IPS DF 6.9 (cell line): ENCODE results near the gene SLC16A11.

ENCODE experiments used
- DNase-seq: peaks from one replicate; pipeline ENCODE4 v3.0.0-alpha.2; 2013; ENCODE audit warnings: low read depth, low spot score
- H3K27ac ChIP-seq: one replicate; pipeline ENCODE4 v1.5.1; 2013; ENCODE audit warnings: low read length, control low read depth
- H3K27me3 ChIP-seq: 2 replicates; pipeline ENCODE4 v1.6.1; 2013; ENCODE audit warnings: mild to moderate bottlenecking, low read length; ENCODE audit not compliant: control insufficient read depth, insufficient read depth
- H3K36me3 ChIP-seq: 2 replicates; pipeline ENCODE4 v1.6.1; 2013; ENCODE audit warnings: low read length; ENCODE audit not compliant: control insufficient read depth, insufficient read depth
- H3K4me1 ChIP-seq: 2 replicates; pipeline ENCODE4 v1.6.1; 2013; ENCODE audit warnings: low read length; ENCODE audit not compliant: control insufficient read depth, insufficient read depth
- H3K4me3 ChIP-seq: 2 replicates; pipeline ENCODE4 v1.5.1; 2013; ENCODE audit warnings: mild to moderate bottlenecking, low read length
- H3K9me3 ChIP-seq: 2 replicates; pipeline ENCODE4 v1.6.1; 2013; ENCODE audit warnings: low read length, inconsistent platforms; ENCODE audit not compliant: control insufficient read depth, insufficient read depth
- WGBS: extraction: QIAGEN DNeasy Blood & Tissue Kit; methylation state at CpG from one replicate; pipeline ENCODE4 v1.1.7; 2013; ENCODE audit warnings: mixed read lengths, missing lambda C conversion rate; ENCODE audit not compliant: insufficient read length, insufficient coverage; 5-methylcytosine and 5-hydroxymethylcytosine counted together

Gene SLC16A11

DNA sequence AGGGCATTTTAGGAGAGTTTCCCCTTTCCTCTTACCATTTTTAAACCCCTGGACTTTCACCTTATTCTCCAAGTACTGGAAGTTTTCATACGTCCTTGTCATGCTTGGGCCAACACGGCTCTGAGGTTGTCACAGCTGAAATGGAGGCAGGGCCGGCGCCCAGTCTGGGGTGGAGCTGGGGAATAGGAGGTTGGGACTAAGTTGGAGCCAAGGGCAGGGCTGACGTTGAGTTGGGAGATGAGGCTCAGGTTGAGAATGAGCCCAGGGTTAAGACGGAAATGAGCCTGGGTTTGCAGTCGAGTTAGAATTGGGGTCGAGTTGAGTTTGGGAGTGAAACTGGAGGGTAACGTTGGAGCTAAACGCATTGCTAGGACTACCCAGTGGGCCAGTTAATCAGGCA lies 34.8 kb upstream of the SLC16A11 start:
- Histone ChIP-seq H3K36me3 (no peaks in the 10 kb centered on the region), H3K27me3 (no peaks in the 10 kb centered on the region), H3K27ac (no peak overlapping the region), H3K4me1 (no peaks in the 10 kb centered on the region), H3K4me3 (no peak overlapping the region), H3K9me3 (no peaks in the 10 kb centered on the region)
- DNase-seq = no peak
- WGBS = 100% methylated on average over 4 of the region's 10 CpGs

DNA sequence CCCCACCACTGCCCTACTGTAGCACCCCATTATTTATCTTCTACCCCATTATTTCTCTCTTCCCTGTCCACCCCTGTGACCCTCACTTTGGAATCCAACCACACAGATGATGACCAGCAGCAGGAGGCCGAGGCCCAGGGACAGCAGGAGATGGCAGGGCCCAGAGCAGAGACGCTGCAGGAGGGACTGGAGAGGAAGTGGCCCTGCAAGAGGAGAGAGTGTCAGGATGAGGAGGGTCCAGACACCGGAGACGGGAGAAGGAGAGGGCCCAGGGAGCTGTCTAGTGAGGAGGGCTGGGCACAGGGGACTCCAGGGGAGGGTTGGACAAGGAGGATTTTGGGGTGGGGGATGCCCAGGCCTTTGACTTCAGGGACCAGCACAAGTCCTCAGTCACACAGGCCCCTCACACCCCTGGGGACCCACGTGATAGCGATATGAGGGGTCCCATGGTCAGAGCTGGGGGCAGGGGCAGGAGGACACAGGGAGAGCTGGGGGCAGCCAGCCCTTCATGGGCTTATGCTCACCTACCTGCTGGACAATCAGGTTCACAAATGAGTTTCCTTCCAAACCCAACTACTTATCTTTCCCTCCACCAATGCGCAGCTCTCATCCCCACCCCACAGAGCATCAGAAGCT lies 34.1 kb upstream of the SLC16A11 start:
- Histone ChIP-seq H3K36me3 (no peaks in the 10 kb centered on the region), H3K27me3 (no peaks in the 10 kb centered on the region), H3K27ac (no peak overlapping the region), H3K9me3 (no peaks in the 10 kb centered on the region), H3K4me1 (no peaks in the 10 kb centered on the region), H3K4me3 (no peak overlapping the region)
- WGBS = no CpG with 5 or more reads among the region's 7 CpGs
- DNase-seq = no peak

DNA sequence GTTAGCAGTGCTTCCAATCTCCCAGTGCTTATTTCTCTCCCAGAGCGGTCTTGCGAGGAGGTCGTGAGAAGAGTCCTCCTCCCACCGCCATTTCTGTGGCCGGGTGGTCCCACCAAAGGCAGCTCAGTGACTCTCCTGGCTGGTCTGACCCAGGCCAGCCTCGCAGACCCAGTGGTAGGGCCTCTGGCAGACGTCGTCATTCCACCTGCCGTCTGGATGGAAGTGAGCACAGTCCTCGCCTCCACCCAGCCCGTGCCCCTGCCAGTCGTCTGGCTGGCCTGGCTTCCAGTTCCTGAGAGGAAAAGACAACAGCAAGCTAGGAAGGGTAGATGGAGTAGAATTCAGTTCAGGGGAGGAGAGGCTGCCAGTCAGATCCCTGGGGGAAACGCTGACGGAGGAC lies 31.0 kb upstream of the SLC16A11 start:
- Histone ChIP-seq H3K9me3 (no peaks in the 10 kb centered on the region), H3K27me3 (no peaks in the 10 kb centered on the region), H3K36me3 (no peaks in the 10 kb centered on the region), H3K4me1 (no peaks in the 10 kb centered on the region), H3K27ac (no peak overlapping the region), H3K4me3 (no peak overlapping the region)
- WGBS = no CpG with 5 or more reads among the region's 14 CpGs
- DNase-seq = no peak

DNA sequence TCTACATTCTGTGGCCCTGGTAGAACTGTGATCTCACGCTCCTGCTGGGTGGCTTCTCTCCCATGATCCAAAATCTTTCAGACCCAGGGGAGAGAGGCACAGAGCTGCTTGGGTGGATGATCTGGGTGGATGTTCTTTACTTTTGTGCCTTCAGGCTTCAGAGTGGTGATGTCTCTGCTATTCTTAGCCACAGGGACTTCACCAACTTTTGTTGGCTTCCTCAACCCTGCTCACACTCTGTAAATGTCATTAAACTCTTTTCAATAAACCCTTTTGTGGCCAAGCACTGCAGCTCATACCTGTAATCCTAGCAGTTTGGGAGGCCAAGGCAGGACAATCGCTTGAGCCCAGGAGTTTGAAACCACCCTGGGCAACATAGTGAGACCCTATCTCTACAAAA lies 28.5 kb upstream of the SLC16A11 start:
- H3K27me3 ChIP-seq = no peaks in the 10 kb centered on the region
- H3K4me3 ChIP-seq = no peak overlapping the region
- no peak overlapping the region for H3K27ac ChIP-seq
- H3K9me3 ChIP-seq = no peaks in the 10 kb centered on the region
- no peak for DNase-seq
- H3K36me3 ChIP-seq = no peaks in the 10 kb centered on the region
- WGBS = no CpG with 5 or more reads among the region's 2 CpGs
- no peaks in the 10 kb centered on the region for H3K4me1 ChIP-seq

DNA sequence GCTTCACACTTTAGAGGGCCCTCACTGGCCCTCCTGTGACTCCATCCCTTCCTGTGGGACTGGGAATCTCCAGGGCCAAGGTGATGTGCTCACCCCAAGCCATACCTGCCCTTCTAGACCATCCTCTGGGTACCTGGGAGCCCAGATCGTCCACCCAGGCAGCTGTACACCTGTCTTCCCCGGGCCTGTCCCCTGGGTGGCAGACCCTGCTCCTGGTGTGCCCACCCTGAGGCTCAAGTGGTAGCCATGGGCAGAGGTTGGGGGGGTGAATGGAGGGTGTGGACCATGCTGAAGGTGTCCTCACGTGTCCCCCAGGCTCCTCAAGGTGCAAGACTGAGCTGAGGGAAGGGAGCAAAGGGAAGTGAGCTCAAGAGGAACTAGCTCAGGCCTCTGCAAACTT lies 26.8 kb upstream of the SLC16A11 start:
- Histone ChIP-seq H3K9me3 (no peaks in the 10 kb centered on the region), H3K36me3 (no peaks in the 10 kb centered on the region), H3K27me3 (no peaks in the 10 kb centered on the region), H3K27ac (no peak overlapping the region), H3K4me3 (no peak overlapping the region), H3K4me1 (no peaks in the 10 kb centered on the region)
- no peak for DNase-seq
- WGBS = no CpG with 5 or more reads among the region's 3 CpGs

DNA sequence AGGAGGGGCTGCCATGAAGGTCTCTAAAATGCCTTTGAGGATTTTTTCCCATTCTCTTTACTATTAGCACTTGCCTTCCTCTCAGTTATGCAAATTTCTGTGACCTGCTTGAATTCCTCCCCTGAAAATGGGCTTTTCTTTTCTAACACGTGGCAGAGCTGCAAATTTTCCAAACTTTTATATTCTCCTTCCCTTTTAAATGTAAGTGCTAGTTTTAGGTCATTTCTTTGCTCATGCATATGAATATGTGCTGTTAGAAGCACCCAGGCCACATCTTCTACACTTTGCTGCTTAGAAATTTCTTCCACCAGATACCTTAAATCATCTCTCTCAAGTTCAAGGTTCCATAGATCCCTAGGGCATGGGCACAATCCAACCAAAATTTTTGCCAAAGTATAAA lies 24.4 kb upstream of the SLC16A11 start:
- Histone ChIP-seq H3K36me3 (no peaks in the 10 kb centered on the region), H3K9me3 (no peaks in the 10 kb centered on the region), H3K4me3 (no peak overlapping the region), H3K27ac (no peak overlapping the region), H3K4me1 (no peaks in the 10 kb centered on the region), H3K27me3 (no peaks in the 10 kb centered on the region)
- no peak for DNase-seq
- WGBS = no CpG with 5 or more reads among the region's 1 CpG

DNA sequence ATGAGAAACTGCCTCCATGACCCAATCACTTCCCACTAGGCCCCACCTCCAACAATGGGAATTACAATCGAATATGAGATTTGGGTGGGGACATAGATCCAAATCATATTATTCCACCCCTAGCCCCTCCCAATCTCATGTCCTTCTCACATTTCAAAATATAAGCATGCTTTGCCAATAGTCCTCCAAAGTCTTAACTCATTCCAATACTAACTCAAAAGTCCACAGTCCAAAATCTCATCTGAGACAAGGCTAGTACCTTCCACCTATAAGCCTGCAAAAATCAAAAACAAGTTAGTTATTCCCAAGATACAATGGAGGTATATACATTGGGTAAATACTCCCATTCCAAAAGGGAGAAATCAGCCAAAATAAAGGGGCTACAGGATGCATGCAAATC lies 23.3 kb upstream of the SLC16A11 start:
- Histone ChIP-seq H3K4me3 (no peak overlapping the region), H3K4me1 (no peaks in the 10 kb centered on the region), H3K9me3 (no peaks in the 10 kb centered on the region), H3K27ac (no peak overlapping the region), H3K36me3 (no peaks in the 10 kb centered on the region), H3K27me3 (no peaks in the 10 kb centered on the region)
- WGBS = no CpG with 5 or more reads among the region's 1 CpG
- no peak for DNase-seq

DNA sequence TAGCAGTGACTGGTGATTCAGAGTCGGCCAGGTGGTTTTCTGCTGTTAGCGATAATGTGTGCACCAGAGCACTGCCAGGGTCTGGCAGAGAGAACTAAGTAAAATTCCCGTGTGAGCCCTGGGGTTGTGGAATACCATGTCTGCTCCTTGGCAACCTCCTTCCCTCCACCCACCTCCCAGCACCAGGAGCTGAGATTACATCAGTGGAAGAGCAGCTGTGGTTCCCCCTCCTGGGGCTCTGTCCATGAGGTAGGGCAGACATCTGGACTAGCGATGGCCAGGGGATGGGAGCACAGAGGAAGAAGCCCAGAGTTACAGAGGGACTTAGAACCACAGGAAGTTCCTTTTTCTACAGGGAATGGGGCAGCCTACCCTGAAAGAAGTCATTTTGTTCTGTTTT lies 20.4 kb upstream of the SLC16A11 start:
- no peaks in the 10 kb centered on the region for H3K36me3 ChIP-seq
- no CpG with 5 or more reads among the region's 4 CpGs for WGBS
- no peaks in the 10 kb centered on the region for H3K9me3 ChIP-seq
- H3K4me1 ChIP-seq = no peaks in the 10 kb centered on the region
- H3K4me3 ChIP-seq = no peak overlapping the region
- no peaks in the 10 kb centered on the region for H3K27me3 ChIP-seq
- H3K27ac ChIP-seq = no peak overlapping the region
- DNase-seq = no peak

DNA sequence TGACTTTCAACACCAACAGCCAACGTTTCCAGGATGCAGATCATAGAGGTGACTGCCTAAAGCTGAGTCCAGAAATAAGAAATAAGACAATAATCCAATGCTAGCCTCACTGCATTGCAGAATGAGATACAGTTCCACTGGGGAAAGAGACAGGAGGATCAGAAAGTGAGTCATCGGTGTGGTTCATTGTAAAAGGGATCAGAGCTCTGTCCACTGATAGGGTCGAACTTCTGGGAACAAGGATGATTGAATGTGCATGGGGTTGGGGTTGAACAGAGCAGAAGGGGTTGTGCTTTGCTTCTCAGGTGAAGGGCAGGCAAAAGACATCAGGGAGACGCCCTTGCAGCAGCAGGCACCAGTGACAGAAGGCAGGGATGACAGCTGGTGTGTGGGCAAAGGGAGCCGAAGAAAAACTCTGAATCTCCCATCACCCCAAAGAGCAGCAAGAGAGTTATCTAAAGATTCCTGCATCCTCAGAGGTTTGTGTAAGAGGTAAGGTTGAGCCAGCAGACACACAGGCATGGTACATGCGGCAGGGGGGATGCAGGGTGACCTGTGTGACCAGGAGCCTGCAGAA lies 19.7 kb upstream of the SLC16A11 start:
- Histone ChIP-seq H3K27me3 (no peaks in the 10 kb centered on the region), H3K9me3 (no peaks in the 10 kb centered on the region), H3K4me1 (no peaks in the 10 kb centered on the region), H3K27ac (no peak overlapping the region), H3K36me3 (no peaks in the 10 kb centered on the region), H3K4me3 (no peak overlapping the region)
- DNase-seq = no peak
- no CpG with 5 or more reads among the region's 6 CpGs for WGBS

DNA sequence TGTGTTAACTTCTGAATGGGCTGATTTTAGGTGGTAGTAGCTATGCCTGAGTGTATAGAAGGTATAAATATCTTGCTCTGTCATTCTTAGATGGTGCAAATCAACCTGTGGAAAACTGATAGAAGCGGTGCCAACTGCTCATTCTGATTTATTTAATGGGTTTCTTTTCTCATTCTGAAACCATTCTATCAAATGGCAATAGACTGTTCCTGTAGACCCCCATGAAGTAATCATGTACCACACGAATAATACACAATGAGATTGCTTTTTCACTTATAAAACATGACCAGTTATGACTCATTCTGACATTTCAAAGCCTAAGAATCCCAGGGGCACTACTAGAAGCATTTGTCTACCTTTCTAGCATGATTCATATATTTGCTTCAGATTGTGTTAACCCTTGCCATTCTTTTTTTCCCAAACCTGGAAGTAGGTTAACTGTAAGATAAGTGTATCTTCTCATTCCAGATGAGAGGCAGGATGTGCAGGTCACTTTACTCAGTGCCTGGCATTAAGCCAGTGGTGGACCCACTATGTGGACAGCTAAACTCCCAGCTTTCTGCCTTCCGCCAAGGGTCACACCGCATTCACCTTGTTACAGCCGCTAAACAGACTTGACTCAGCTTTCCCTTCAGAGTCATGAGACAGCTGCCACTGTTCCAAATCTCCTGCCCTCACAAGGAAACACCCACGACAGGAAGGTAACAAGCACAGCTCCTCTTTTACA lies 16.4 kb upstream of the SLC16A11 start:
- no peak overlapping the region for H3K4me3 ChIP-seq
- no peak overlapping the region for H3K27ac ChIP-seq
- H3K9me3 ChIP-seq = no peaks in the 10 kb centered on the region
- DNase-seq = no peak
- H3K4me1 ChIP-seq = no peaks in the 10 kb centered on the region
- WGBS = no CpG with 5 or more reads among the region's 6 CpGs
- H3K36me3 ChIP-seq = no peaks in the 10 kb centered on the region
- H3K27me3 ChIP-seq = no peaks in the 10 kb centered on the region
